Measurements from ENCODE around the gene PROSER3. TPM values are rescaled to one million over a fixed set of nuclear protein-coding genes. Genes with fewer than 3 reads are reported as not detected.
A peak's percentile ranks its signal among the peaks of the same experiment; 100 is the strongest.

The PROSER3 gene
- polyA plus RNA-seq, 1 donor (not counting 4 experiments of a cell fraction or from before 2014, with no cell fraction given), result 5.5 TPM

DNA sequence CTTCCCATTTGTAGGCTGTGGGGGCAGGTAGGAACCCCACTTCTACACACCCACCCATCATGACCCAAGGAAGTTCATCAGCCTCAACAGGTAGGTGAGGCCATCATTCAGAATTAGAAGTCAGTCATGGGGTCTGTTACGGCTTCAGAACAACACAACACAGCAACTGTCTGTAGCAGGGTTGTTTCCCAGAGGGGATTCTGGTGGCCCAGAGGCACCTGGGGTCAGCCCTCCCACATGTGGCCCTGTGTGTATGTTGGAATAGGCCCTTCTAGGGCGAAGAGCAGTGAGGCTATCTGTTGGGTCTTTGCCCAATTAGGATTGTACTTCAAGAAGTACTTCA lies 19.1 kb upstream of the PROSER3 start:
- dilution Hi-C loops (cut with MboI; ENCODE audit: extremely low pct_ligation_motif_present, low sequenced_read_pairs), result no loop called here
- Histone ChIP-seq H3K27me3 (ENCODE audit: control insufficient read depth, extremely low read depth, insufficient read depth, low read length) (no peaks in the 10 kb centered on the region), H3K9ac (ENCODE audit: control insufficient read depth, extremely low read depth, insufficient read depth, low read length) (no peak overlapping the region), H3K36me3 (ENCODE audit: control insufficient read depth in 2 of 2, extremely low read depth in 1 of 2, insufficient read depth in 2 of 2, low read length in 2 of 2) (peaks cover 39 to 41% of the 10 kb centered on the region in 2 experiments), H3K4me3 (ENCODE audit: control insufficient read depth in 2 of 3, extremely low read depth in 1 of 3, insufficient read depth in 2 of 3, low read depth in 1 of 3, low read length in 3 of 3) (no peak overlapping the region), H3K9me1 (ENCODE audit: control insufficient read depth, extremely low read depth, insufficient read depth, low read length) (no peaks in the 10 kb centered on the region), H3K79me2 (ENCODE audit: control insufficient read depth, insufficient read depth, low read length) (peaks cover under 1% of the 10 kb centered on the region), H2AFZ (ENCODE audit: control insufficient read depth, low read length) (no peak overlapping the region), H3K27ac (ENCODE audit: control insufficient read depth, insufficient read depth, low read length) (no peak overlapping the region), H4K20me1 (ENCODE audit: control insufficient read depth, extremely low read depth, insufficient read depth, low read length) (peaks cover 6% of the 10 kb centered on the region), H3K9me3 (ENCODE audit: control insufficient read depth, low read depth, low read length) (no peaks in the 10 kb centered on the region), H3K4me2 (ENCODE audit: control insufficient read depth, extremely low read depth, insufficient read depth, low read depth, low read length) (no peak overlapping the region), H3K4me1 (ENCODE audit: control insufficient read depth, extremely low read depth, insufficient read depth, low read length) (peaks cover 8% of the 10 kb centered on the region)
- FAIRE-seq, result no peak
- TF ChIP-seq EZH2 (IDR thresholded peaks at IDR 0.05; ENCODE audit: low read length), result no peak
- TF ChIP-seq, protein P1, sequence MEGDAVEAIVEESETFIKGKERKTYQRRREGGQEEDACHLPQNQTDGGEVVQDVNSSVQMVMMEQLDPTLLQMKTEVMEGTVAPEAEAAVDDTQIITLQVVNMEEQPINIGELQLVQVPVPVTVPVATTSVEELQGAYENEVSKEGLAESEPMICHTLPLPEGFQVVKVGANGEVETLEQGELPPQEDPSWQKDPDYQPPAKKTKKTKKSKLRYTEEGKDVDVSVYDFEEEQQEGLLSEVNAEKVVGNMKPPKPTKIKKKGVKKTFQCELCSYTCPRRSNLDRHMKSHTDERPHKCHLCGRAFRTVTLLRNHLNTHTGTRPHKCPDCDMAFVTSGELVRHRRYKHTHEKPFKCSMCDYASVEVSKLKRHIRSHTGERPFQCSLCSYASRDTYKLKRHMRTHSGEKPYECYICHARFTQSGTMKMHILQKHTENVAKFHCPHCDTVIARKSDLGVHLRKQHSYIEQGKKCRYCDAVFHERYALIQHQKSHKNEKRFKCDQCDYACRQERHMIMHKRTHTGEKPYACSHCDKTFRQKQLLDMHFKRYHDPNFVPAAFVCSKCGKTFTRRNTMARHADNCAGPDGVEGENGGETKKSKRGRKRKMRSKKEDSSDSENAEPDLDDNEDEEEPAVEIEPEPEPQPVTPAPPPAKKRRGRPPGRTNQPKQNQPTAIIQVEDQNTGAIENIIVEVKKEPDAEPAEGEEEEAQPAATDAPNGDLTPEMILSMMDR (optimal IDR thresholded peaks at IDR 0.05 in 1 of 3, IDR thresholded peaks at IDR 0.05 in 1 of 3, conservative IDR thresholded peaks at IDR 0.05 in 1 of 3; ENCODE audit: extremely low read depth in 1 of 3, insufficient read depth in 2 of 3, low read length in 3 of 3), result no peak
- DNase-seq (ENCODE audit: low read depth, low spot score), result no peak

DNA sequence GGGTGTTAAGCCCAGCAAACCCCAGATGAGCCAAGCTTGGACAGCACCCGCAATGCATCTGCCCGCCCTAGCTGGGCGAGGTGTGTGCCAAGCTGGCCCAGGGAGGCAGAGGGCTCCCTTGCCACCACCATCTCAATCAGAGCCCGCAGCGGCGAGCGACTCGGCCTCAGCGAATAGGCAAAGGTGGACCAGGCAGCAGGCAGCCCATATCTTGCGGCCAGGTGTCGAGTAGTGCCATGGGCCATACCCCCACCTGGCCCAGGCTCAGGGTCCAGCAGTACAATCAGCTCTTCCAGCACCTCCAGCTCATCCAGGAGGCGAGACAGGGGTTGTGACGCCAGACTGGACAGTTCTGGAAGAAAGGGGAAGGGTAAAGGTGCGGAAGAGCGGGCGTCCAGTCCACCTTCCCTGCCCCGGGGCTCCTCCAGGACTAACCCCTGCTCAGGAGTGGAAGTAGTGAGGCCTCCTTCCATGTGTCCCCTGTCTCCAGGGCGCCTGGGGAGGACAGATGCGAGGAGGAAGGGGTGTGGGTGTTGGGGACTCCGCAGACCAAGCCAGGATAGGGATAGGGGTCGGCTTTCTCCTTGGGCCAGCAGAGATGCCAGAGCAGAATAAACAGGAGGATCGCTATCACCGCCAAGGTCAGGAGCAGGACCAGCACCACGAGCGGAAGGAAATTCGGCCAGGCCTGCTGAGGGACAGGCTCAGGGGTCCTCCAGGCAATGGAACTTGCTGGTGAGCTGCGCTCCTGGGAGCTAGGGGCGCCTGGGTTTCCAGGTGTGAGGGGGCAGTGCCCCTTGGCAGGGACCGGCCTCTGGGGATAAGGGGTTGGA lies 18.5 kb upstream of the PROSER3 start:
- TF ChIP-seq, protein P1 (optimal IDR thresholded peaks at IDR 0.05 in 1 of 3, IDR thresholded peaks at IDR 0.05 in 1 of 3, conservative IDR thresholded peaks at IDR 0.05 in 1 of 3; ENCODE audit: extremely low read depth in 1 of 3, insufficient read depth in 2 of 3, low read length in 3 of 3), result no peak
- TF ChIP-seq EZH2 (IDR thresholded peaks at IDR 0.05; ENCODE audit: low read length), result no peak
- Histone ChIP-seq H3K36me3 (ENCODE audit: control insufficient read depth in 2 of 2, extremely low read depth in 1 of 2, insufficient read depth in 2 of 2, low read length in 2 of 2) (peaks cover 36% of the 10 kb centered on the region in 2 experiments), H3K79me2 (ENCODE audit: control insufficient read depth, insufficient read depth, low read length) (peaks cover 2% of the 10 kb centered on the region), H4K20me1 (ENCODE audit: control insufficient read depth, extremely low read depth, insufficient read depth, low read length) (peaks cover 6% of the 10 kb centered on the region), H3K4me1 (ENCODE audit: control insufficient read depth, extremely low read depth, insufficient read depth, low read length) (peaks cover 12% of the 10 kb centered on the region), H3K4me2 (ENCODE audit: control insufficient read depth, extremely low read depth, insufficient read depth, low read depth, low read length) (peak overlapping the region; percentile 98), H3K9ac (ENCODE audit: control insufficient read depth, extremely low read depth, insufficient read depth, low read length) (peak overlapping the region; percentile 47), H3K27ac (ENCODE audit: control insufficient read depth, insufficient read depth, low read length) (no peak overlapping the region), H3K4me3 (ENCODE audit: control insufficient read depth in 2 of 3, extremely low read depth in 1 of 3, insufficient read depth in 2 of 3, low read depth in 1 of 3, low read length in 3 of 3) (peak overlapping the region in 2 of 3 experiments; percentile 76 to 84), H3K9me3 (ENCODE audit: control insufficient read depth, low read depth, low read length) (no peaks in the 10 kb centered on the region), H3K27me3 (ENCODE audit: control insufficient read depth, extremely low read depth, insufficient read depth, low read length) (no peaks in the 10 kb centered on the region), H3K9me1 (ENCODE audit: control insufficient read depth, extremely low read depth, insufficient read depth, low read length) (no peaks in the 10 kb centered on the region), H2AFZ (ENCODE audit: control insufficient read depth, low read length) (no peak overlapping the region)
- FAIRE-seq (no peak), DNase-seq (ENCODE audit: low read depth, low spot score) (no peak)
- dilution Hi-C loops (cut with MboI; ENCODE audit: extremely low pct_ligation_motif_present, low sequenced_read_pairs), result no loop called here

Data from keratinocyte (primary cell).